ENCODE data around the gene SCAMP4. TPM values are rescaled to one million over a fixed set of nuclear protein-coding genes. Genes with fewer than 3 reads are reported as not detected.
"Not testable (repeated sequence)": the region's sequence is repeated elsewhere in the genome, so short reads cannot be mapped to it uniquely, and the experiment has no call there.

The SCAMP4 gene
- total RNA-seq, 1 donor from 2014 or later: 76.9 TPM

- no peak for TF ChIP-seq CTCF (conservative IDR thresholded peaks at IDR 0.05)
- Mint-ChIP-seq H3K4me3 (peak overlapping the region; percentile 98), H3K27ac (peak overlapping the region; percentile 90), H3K9me3 (no peaks in the 10 kb centered on the region), H3K27me3 (no peaks in the 10 kb centered on the region), H3K4me1 (ENCODE audit: unreplicated experiment) (peaks cover 16% of the 10 kb centered on the region), H3K36me3 (no peaks in the 10 kb centered on the region)
- DNase-seq (ENCODE audit: extremely low spot score, unreplicated experiment): peak; percentile 90
Measured at GRCh38 chr19:1875646-1876495, 29.3 kb upstream of the SCAMP4 start.

GRCh38 chr19:1876496-1877279 lies 28.5 kb upstream of the SCAMP4 start:
- H3K9me3 Mint-ChIP-seq; H3K27me3 Mint-ChIP-seq; DNase-seq (ENCODE audit: extremely low spot score, unreplicated experiment); H3K36me3 Mint-ChIP-seq: not testable (repeated sequence)
- peaks cover 16% of the 10 kb centered on the region for H3K4me1 Mint-ChIP-seq (ENCODE audit: unreplicated experiment)
- TF ChIP-seq CTCF (conservative IDR thresholded peaks at IDR 0.05): peak; percentile 35
- peak overlapping the region; percentile 90 for H3K27ac Mint-ChIP-seq
- peak overlapping the region; percentile 98 for H3K4me3 Mint-ChIP-seq

- H3K36me3 Mint-ChIP-seq; H3K27ac Mint-ChIP-seq; H3K9me3 Mint-ChIP-seq; H3K27me3 Mint-ChIP-seq; H3K4me3 Mint-ChIP-seq; DNase-seq (ENCODE audit: extremely low spot score, unreplicated experiment): not testable (repeated sequence)
- peaks cover 18% of the 10 kb centered on the region for H3K4me1 Mint-ChIP-seq (ENCODE audit: unreplicated experiment)
Measured at GRCh38 chr19:1877280-1877660, 27.9 kb upstream of the SCAMP4 start.

- not testable (repeated sequence) for H3K9me3 Mint-ChIP-seq; H3K4me3 Mint-ChIP-seq; H3K27me3 Mint-ChIP-seq; H3K36me3 Mint-ChIP-seq; DNase-seq (ENCODE audit: extremely low spot score, unreplicated experiment); H3K27ac Mint-ChIP-seq
- H3K4me1 Mint-ChIP-seq (ENCODE audit: unreplicated experiment): peaks cover 31% of the 10 kb centered on the region
Measured at GRCh38 chr19:1878583-1878982, 26.6 kb upstream of the SCAMP4 start.

- DNase-seq (ENCODE audit: extremely low spot score, unreplicated experiment); H3K4me3 Mint-ChIP-seq: not testable (repeated sequence)
Measured at GRCh38 chr19:1879982-1880381, 25.2 kb upstream of the SCAMP4 start.

GRCh38 chr19:1880611-1881392 lies 24.4 kb upstream of the SCAMP4 start:
- no peak for DNase-seq (ENCODE audit: extremely low spot score, unreplicated experiment)
- Mint-ChIP-seq H3K4me3 (no peak overlapping the region), H3K9me3 (no peaks in the 10 kb centered on the region), H3K4me1 (ENCODE audit: unreplicated experiment) (peaks cover 24% of the 10 kb centered on the region), H3K27me3 (no peaks in the 10 kb centered on the region), H3K36me3 (peaks cover 4% of the 10 kb centered on the region), H3K27ac (no peak overlapping the region)
- no peak for TF ChIP-seq CTCF (conservative IDR thresholded peaks at IDR 0.05)

More at GRCh38 chr19:1879982-1880381, 25.2 kb upstream of the SCAMP4 start:
- H3K27ac Mint-ChIP-seq, H3K9me3 Mint-ChIP-seq, H3K27me3 Mint-ChIP-seq, H3K36me3 Mint-ChIP-seq: not testable (repeated sequence)
- H3K4me1 Mint-ChIP-seq (ENCODE audit: unreplicated experiment): peaks cover 29% of the 10 kb centered on the region

GRCh38 chr19:1881393-1882088 lies 23.7 kb upstream of the SCAMP4 start:
- H3K27ac Mint-ChIP-seq; H3K4me3 Mint-ChIP-seq; H3K9me3 Mint-ChIP-seq; H3K27me3 Mint-ChIP-seq; DNase-seq (ENCODE audit: extremely low spot score, unreplicated experiment); H3K36me3 Mint-ChIP-seq: not testable (repeated sequence)
- peaks cover 24% of the 10 kb centered on the region for H3K4me1 Mint-ChIP-seq (ENCODE audit: unreplicated experiment)

Data from type B pancreatic cell (in vitro differentiated cells).